Measurements from ENCODE around the gene RCOR1. TPM values are rescaled to one million over a fixed set of nuclear protein-coding genes. Genes with fewer than 3 reads are reported as not detected.
"Not testable (repeated sequence)": the region's sequence is repeated elsewhere in the genome, so short reads cannot be mapped to it uniquely, and the experiment has no call there.

RCOR1 gene
- 10 to 100 TPM; 48.8 to 75.7 (median 65.7) TPM for polyA plus RNA-seq (ENCODE audit: insufficient read depth in 1 of 5, insufficient read length in 5 of 5, low replicate concordance in 1 of 5)
- long read RNA-seq, donor 1, full-length matches to known transcripts: 6 of 24 reads
- long read RNA-seq, donor 1, partial matches to known transcripts: 18 of 24 reads
- long read RNA-seq, donor 1, other reads (novel, unspliced or antisense): 0 of 24 reads
- long read RNA-seq, donor 2, full-length matches to known transcripts: 2 of 7 reads
- long read RNA-seq, donor 2, partial matches to known transcripts: 5 of 7 reads
- long read RNA-seq, donor 2, other reads (novel, unspliced or antisense): 0 of 7 reads
- long read RNA-seq, donor 3, full-length matches to known transcripts: 1 of 1 reads
- long read RNA-seq, donor 3, partial matches to known transcripts: 0 of 1 reads
- long read RNA-seq, donor 3, other reads (novel, unspliced or antisense): 0 of 1 reads
- long read RNA-seq, donor 4: 0 reads
- long read RNA-seq, donor 5, full-length matches to known transcripts: 5 of 12 reads
- long read RNA-seq, donor 5, partial matches to known transcripts: 7 of 12 reads
- long read RNA-seq, donor 5, other reads (novel, unspliced or antisense): 0 of 12 reads
- long read RNA-seq, donor 6, full-length matches to known transcripts: 9 of 9 reads
- long read RNA-seq, donor 6, partial matches to known transcripts: 0 of 9 reads
- long read RNA-seq, donor 6, other reads (novel, unspliced or antisense): 0 of 9 reads
- long read RNA-seq, donor 7, full-length matches to known transcripts: 5 of 16 reads
- long read RNA-seq, donor 7, partial matches to known transcripts: 11 of 16 reads
- long read RNA-seq, donor 7, other reads (novel, unspliced or antisense): 0 of 16 reads
- long read RNA-seq, donor 8, full-length matches to known transcripts: 6 of 6 reads
- long read RNA-seq, donor 8, partial matches to known transcripts: 0 of 6 reads
- long read RNA-seq, donor 8, other reads (novel, unspliced or antisense): 0 of 6 reads

DNA sequence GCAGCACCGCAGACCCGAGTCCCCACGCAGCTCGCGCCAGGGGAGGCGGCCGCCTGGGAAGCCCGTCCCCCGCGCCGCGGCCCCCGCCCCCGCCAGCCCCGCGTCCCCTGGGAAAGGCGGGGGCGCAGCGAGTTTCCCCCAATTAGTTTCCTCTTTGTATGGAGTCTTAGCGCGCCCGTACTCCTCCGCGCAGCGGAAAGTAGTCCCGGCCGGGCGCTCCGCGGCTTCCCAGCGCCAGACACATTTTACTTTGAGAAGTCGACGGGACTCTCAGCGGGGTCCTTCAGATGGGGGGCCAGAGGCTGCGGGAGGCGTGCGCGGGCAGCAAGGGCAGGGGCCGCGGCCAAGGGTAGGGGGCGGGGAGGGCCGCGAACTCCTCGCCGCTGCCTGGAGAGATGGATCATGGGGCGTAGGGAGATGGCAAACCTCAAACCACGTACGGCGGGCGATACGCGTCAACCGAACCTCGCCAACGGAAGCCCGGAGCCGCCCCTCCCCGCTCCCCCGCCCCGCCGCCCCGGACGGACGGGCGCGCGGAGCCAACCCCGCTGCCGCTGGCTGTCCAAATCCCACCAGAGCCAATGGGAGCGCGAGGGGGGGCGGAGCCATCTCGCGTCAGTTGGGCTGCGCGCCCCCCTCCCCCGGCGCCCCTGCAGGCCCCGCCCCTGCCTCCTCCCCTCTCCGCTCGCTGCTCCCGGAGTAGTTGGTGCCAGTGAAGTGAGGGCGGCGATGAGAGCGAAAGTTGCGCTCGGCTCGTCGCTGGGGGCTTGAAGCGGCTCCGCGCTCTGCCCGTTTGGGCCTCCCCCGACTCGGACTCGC is at the start of gene RCOR1:
Gene RCOR1 (plus strand): TSS at position 706 of the 819 bp plus-strand sequence. CDS start 238 bp downstream, outside the sequence.
- peak; percentile 97 to 98 for DNase-seq

DNA sequence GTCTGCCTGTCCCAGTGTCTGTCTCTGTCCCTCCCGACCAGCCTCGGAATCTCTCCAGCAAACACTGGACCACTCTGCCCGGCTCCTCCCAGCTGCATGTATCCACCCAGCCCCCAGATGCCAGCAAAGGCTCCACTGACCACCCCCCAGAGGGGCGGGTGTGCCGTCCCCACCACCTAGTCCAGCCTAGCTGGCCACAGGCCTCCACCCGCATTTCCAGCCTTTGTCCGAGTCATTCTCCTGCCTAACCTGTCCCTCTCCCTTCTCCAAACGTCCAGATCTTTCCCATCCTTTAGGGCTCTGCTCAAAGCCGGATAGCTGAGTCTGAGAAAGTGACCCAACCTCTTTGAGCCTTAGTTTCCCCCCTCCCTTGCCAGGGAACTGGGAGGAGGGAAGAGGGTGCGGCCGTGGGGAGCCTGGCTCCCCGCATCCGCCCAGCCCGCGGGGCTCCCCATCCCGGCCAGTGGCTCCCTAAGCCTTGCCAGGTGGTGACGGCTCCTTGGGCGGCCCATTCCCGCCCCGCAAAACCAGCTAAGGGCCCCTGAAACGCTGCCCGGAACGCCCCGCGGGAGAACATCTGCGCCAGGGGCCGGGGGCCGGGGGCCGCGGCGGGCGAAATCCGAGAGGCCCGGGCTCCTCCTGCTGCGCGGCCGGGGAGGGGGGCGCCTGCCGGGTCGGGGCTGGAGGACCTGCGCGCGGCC is 48.3 kb upstream of the RCOR1 start:
- DNase-seq: no peak

GRCh38 chr14:102544747-102545460 is 47.5 kb upstream of the RCOR1 start:
- DNase-seq: no peak

DNA sequence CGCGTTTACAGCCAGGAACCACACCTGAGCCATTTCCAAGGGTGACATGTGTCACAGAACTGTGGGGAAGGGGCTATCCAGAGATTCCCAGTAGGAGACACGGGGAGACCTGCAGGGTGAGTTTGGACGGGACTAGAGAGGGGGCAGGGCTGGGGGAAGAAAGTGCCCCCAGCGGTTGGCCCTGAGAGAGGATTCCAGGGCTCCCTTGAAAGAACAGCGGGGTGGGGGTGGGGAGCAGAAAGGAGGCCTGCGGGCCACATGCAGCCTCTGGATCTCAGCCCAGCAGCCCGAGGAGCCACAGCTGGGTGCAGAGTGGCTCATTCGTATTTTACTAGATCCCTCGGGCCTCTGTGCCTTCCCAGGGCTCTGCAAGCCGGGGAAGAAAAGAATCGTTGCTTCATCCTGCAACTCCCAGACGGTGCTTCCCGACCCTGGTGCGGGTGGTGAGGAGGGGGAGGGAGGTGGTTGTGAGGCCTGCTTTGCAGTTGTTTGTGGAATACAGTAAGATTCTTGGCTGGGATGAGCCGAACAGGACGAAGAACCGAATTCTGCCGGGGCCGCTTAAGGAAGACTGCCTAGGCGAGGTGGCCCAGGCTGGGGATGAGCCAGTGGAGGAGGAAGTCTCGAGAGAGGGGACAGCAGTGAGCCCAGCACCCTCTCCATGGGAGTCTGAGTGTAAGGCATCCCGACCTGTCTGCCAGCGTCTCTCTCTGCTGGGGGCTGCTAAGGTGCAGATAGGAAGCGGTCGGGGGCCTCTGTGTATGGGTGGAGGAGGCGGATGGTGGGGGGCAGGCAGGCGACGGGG is 46.8 kb upstream of the RCOR1 start:
- DNase-seq: peak; percentile 51 to 60

DNA sequence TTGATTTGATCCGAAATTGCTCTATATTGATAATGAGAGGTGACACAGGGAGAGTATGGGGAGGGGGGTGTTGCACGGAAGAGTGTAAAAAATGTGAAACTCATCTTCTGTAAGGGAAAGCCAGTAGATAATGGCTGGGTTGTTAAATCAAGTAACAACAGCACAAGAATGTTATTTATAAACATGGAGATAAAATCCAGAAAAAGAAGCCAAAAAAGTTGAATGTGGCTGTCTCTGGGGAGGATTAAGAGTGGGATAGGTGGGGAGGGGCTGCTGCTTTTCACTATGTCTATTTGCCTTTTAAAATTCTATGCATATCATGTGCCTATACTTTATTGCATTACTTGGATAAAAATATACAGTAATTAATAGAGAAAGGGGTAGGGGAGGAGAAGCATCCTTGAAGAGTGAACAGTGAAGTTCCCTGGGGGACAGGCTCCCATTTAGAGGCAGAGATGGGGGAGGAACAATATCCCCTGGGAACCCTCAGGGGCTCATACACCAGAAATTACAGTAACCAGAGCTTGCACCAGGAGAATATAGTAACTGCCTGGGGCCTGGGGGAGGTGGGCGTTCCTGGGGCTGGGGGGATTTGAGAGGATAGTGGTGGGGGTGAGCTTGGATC is 43.7 kb upstream of the RCOR1 start:
- no peak for DNase-seq

DNA sequence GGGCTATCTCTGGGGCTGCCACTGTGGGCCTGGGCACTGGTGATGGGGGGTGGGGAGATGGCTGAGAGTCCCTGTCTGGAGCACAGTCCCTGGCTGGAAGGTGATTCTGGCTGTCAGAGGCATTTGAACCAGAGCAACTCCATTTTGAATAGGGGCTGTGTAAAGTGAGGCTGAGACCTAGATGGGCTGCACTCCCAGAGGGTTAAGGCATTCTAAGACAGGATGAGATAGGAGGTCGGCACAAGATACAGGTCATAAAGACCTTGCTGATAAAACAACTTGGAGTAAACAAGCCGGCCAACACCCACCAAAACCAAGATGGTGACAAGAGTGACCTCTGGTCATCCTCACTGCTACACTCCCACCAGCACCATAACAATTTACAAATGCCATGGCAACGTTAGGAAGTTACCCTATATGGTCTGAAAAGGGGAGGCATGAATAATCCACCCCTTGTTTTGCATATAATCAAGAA is 41.5 kb upstream of the RCOR1 start:
- not testable (repeated sequence) for DNase-seq

DNA sequence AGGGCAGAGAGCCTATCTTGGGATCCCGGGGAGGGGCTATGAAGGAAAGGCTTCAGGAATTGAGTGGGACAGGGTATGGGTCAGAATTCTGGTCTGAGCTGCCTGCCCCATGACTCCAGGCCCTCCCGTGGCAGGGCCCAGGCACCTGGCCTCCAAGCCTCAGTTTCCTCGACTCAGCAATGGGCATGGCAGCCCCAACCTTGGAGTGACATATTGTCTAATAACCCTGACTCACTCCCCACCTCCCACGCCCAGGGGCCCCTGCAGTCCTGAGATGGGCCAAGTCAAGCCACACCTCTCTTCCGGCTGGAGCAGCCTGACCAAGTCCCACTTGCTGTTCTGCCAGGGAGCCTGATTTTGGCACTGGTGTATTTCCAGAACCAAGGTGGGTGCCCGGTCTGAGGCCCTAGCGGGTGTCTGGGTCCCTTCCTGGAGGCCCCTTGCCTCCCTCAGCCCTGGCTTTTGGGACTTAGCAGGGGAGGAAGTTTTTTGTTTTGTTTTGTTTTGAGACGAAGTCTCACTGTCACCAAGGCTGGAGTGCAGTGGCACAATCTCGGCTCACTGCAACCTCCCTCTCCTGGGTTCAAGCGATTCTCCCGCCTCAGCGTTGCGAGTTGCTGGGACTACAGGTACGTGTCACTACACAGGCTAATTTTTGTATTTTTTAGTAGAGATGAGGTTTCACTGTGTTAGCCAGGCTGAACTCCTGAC is 40.3 kb upstream of the RCOR1 start:
- DNase-seq: no peak

GRCh38 chr14:102554821-102555819 is 37.3 kb upstream of the RCOR1 start:
- no peak for DNase-seq

GRCh38 chr14:102556098-102556677 is 36.3 kb upstream of the RCOR1 start:
- no peak for DNase-seq

DNA sequence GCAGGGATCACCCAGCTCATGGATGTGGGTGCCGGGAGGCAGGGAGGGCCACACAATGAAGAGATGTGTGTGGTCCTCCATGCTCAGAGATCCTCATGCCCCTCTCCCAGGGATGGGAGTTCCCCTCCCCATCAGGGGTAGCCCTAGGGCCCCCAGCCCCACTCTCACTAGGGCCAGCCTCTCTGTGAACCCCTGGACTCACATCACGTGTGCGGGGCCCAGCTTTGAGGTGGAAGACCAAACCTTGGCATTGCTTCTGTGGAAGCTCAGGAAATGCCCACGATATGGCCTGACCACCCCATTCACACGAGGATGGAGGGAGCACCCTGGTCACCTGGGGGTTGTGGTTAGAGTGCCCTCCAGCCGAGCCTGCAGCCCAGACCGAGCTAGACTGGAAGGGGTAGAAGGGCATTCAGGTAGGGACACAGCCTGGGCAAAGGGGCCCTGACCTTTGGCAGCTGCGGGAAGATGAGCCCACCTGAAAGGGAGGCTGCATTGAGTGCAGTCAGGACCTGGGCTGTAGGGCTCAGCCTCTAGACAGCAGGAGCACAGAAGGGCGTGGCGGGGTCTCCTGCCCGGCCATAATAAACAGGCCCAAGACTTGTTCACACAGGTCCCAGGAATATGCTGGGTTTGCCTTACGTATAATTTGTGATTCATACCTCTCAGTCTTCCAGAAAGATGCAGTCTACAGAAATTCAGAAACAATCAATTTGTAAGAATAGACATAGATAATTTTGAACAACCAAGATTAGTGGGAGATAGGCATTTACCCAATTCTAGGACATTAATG is 34.8 kb upstream of the RCOR1 start:
- DNase-seq: no peak

GRCh38 chr14:102558556-102558955 is 33.9 kb upstream of the RCOR1 start:
- no peak for DNase-seq

- DNase-seq: no peak
These were observed 31.8 kb upstream of the RCOR1 start for GRCh38 chr14:102560458-102561261.

DNA sequence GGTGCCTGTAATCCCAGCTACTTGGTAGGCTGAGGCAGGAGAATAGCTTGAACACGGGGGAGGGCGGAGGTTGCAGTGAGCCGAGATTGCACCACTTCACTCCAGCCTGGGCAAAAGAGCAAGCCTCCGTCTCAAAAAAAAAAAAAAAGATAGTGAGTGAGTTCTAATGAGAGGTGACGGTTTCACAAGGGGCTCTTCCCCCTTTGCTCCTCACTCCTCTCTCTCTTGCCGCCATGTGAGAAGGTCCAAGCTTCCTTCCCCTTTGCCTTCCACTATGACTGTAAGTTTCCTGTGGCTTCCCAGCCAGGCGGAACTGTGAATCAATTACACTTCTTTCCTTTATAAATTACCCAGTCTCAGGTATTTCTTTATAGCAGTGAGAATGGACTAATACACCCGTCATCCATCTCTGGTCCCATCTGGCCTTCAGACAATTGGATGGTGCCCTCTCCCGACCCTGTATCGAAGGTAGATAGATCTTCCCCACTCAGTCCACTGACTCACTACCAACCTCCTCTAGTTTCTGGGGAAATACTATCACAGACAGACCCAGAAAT is 27.0 kb upstream of the RCOR1 start:
- no peak for DNase-seq

- DNase-seq: no peak
These were observed 26.5 kb upstream of the RCOR1 start for GRCh38 chr14:102565959-102566358.

All from right lung (tissue), 10 donors.